ENCODE results near the gene BANP.

DNA sequence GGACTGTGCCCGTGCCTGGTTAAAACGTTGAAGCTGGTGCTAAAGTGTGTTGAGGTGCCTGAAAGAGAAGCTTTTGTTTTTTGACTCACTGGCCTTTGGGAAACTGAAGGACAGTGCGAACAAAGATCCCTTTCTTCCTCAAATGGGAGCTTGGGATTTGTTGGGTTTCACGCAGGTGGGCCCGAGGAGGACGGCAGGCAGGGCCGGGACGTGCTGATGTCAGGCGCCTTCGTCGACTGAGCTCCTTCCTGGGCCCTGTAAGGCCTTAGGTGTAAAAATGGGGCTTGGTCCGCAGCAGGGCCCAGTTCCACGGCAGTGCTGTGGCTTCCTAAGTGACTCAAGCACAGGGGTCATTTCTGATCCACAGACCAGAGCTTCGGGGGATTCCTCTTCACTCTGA is 106.9 kb downstream of the BANP start:
- no peak for TF ChIP-seq POLR2AphosphoS5 (IDR thresholded peaks at IDR 0.05)
- TF ChIP-seq, protein P1, sequence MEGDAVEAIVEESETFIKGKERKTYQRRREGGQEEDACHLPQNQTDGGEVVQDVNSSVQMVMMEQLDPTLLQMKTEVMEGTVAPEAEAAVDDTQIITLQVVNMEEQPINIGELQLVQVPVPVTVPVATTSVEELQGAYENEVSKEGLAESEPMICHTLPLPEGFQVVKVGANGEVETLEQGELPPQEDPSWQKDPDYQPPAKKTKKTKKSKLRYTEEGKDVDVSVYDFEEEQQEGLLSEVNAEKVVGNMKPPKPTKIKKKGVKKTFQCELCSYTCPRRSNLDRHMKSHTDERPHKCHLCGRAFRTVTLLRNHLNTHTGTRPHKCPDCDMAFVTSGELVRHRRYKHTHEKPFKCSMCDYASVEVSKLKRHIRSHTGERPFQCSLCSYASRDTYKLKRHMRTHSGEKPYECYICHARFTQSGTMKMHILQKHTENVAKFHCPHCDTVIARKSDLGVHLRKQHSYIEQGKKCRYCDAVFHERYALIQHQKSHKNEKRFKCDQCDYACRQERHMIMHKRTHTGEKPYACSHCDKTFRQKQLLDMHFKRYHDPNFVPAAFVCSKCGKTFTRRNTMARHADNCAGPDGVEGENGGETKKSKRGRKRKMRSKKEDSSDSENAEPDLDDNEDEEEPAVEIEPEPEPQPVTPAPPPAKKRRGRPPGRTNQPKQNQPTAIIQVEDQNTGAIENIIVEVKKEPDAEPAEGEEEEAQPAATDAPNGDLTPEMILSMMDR (IDR thresholded peaks at IDR 0.05), result no peak

All from breast epithelium (tissue), 3 donors.